GM23338 (cell line): Measurements from ENCODE around the gene FANCC. TPM values are rescaled to one million over a fixed set of nuclear protein-coding genes. Genes with fewer than 3 reads are reported as not detected.

Experiments used
- ATAC-seq: fragments of 200-7000 bp; cut with Tn5 transposase; 3 replicates; pipeline ENCODE4 v1.9.1; 2020
- DNase-seq: peaks from one replicate; pipeline ENCODE4 v3.0.0-alpha.2; 2015; ENCODE audit warnings: low spot score
- H2AFZ ChIP-seq: fragments of 200-600 bp; sonication (generic); 2 replicates; pipeline ENCODE4 v1.8.0; 2016; ENCODE audit warnings: antibody characterized with exemption, mild to moderate bottlenecking, moderate library complexity
- H3F3A ChIP-seq: fragments of 200-600 bp; sonication (generic); replicated peaks from 2 replicates; pipeline ENCODE4 v1.8.0; 2017; ENCODE audit warnings: antibody characterized with exemption, mixed run types, low read depth
- H3K27ac ChIP-seq: fragments of 200-600 bp; sonication (generic); 2 replicates; pipeline ENCODE4 v1.6.1; 2016; ENCODE audit warnings: low read depth
- H3K27me3 ChIP-seq: fragments of 200-600 bp; sonication (generic); 2 replicates; pipeline ENCODE4 v1.8.0; 2016; ENCODE audit warnings: mild to moderate bottlenecking, mixed run types, moderate library complexity; ENCODE audit not compliant: insufficient read depth
- H3K36me3 ChIP-seq: fragments of 200-600 bp; sonication (generic); 2 replicates; pipeline ENCODE4 v1.8.0; 2016; ENCODE audit warnings: mild to moderate bottlenecking; ENCODE audit not compliant: insufficient read depth
- H3K4me1 ChIP-seq: fragments of 200-600 bp; sonication (generic); 2 replicates; pipeline ENCODE4 v1.8.0; 2016; ENCODE audit warnings: mild to moderate bottlenecking, moderate library complexity; ENCODE audit not compliant: insufficient read depth
- H3K4me2 ChIP-seq: fragments of 200-600 bp; sonication (generic); 2 replicates; pipeline ENCODE4 v1.7.1; 2017; ENCODE audit warnings: mixed run types
- H3K4me3 ChIP-seq: fragments of 200-600 bp; sonication (generic); 2 replicates; pipeline ENCODE4 v1.6.1; 2016; ENCODE audit warnings: mixed run types
- H3K79me2 ChIP-seq: fragments of 200-600 bp; sonication (generic); replicated peaks from 2 replicates; pipeline ENCODE4 v1.8.0; 2017; ENCODE audit warnings: mild to moderate bottlenecking; ENCODE audit not compliant: insufficient read depth
- H3K9me2 ChIP-seq: fragments of 200-600 bp; sonication (generic); 2 replicates; pipeline ENCODE4 v1.8.0; 2017; ENCODE audit not compliant: insufficient read depth
- H4K20me1 ChIP-seq: fragments of 200-600 bp; sonication (generic); replicated peaks from 2 replicates; pipeline ENCODE4 v1.8.0; 2017; ENCODE audit warnings: mild to moderate bottlenecking; ENCODE audit not compliant: insufficient read depth
- H3K27ac Mint-ChIP-seq: 2 replicates; pipeline ENCODE4 v1.8.0; 2020; ENCODE audit warnings: inconsistent platforms, mild to moderate bottlenecking, moderate library complexity, mixed read lengths
- H3K27me3 Mint-ChIP-seq: 3 replicates; pipeline ENCODE4 v1.8.0; 2022; ENCODE audit warnings: low read depth, mild to moderate bottlenecking, moderate library complexity, mixed read lengths, inconsistent platforms; ENCODE audit not compliant: insufficient read depth, poor library complexity
- H3K36me3 Mint-ChIP-seq: 3 replicates; pipeline ENCODE4 v1.8.0; 2021; ENCODE audit warnings: low read depth, mild to moderate bottlenecking, inconsistent platforms, moderate library complexity, mixed read lengths
- H3K4me1 Mint-ChIP-seq: 3 replicates; pipeline ENCODE4 v1.8.0; 2020; ENCODE audit warnings: mild to moderate bottlenecking, inconsistent platforms, mixed read lengths
- H3K4me3 Mint-ChIP-seq: 3 replicates; pipeline ENCODE4 v1.8.0; 2021; ENCODE audit warnings: moderate library complexity, mild to moderate bottlenecking, inconsistent platforms, mixed read lengths
- H3K9me3 Mint-ChIP-seq: 3 replicates; pipeline ENCODE4 v1.8.0; 2020; ENCODE audit warnings: moderate library complexity, mild to moderate bottlenecking, inconsistent platforms, mixed read lengths
- CTCF ChIP-seq, 2 experiments: fragments of 200-600 bp in 1 of 2; sonication (generic) in 1 of 2; conservative IDR thresholded peaks; 2 replicates each; pipeline versions ENCODE4 v1.5.1 to v1.6.1; 2016 to 2017; ENCODE audit warnings: antibody characterized with exemption in 2 of 2, low read depth in 2 of 2, mild to moderate bottlenecking in 2 of 2, moderate library complexity in 1 of 2
- ETS1 ChIP-seq: IDR thresholded peaks from 2 replicates; pipeline ENCODE4 v1.6.1; 2016; ENCODE audit warnings: antibody characterized with exemption
- EZH2 ChIP-seq: fragments of 200-600 bp; sonication (generic); IDR thresholded peaks from one replicate; pipeline ENCODE4 v1.8.0; 2017; ENCODE audit warnings: antibody characterized with exemption, mild to moderate bottlenecking, low read depth; ENCODE audit not compliant: unreplicated experiment
- JUNB ChIP-seq: IDR thresholded peaks from one replicate; pipeline ENCODE4 v1.6.1; 2016; ENCODE audit warnings: antibody characterized with exemption; ENCODE audit not compliant: unreplicated experiment
- NANOG ChIP-seq: IDR thresholded peaks from 2 replicates; pipeline ENCODE4 v1.6.1; 2016; ENCODE audit warnings: antibody characterized with exemption, borderline replicate concordance
- REST ChIP-seq: IDR thresholded peaks from one replicate; pipeline ENCODE4 v1.6.1; 2018; ENCODE audit warnings: antibody characterized with exemption; ENCODE audit not compliant: unreplicated experiment
- ZNF114 ChIP-seq: fragments of 250-450 bp; sonication (Bioruptor Pico); IDR thresholded peaks from 2 replicates; pipeline ENCODE4 v1.5.0; 2020; ENCODE audit warnings: mild to moderate bottlenecking, moderate library complexity
- ZNF462 ChIP-seq: fragments of 250-450 bp; sonication (Bioruptor Pico); IDR thresholded peaks from 2 replicates; pipeline ENCODE4 v1.5.0; 2020; ENCODE audit warnings: mild to moderate bottlenecking, moderate library complexity
- polyA plus RNA-seq: library from polyadenylated mRNA; unstranded; fragments of >200 nt; fragmentation: Nextera tagmentation; extraction: Ambion mirVana; gene quantifications from 2 replicates; pipeline ENCODE4 v1.2.1, GENCODE V29; 2016
- total RNA-seq: library from RNA; depleted of rRNA; stranded (reverse); fragments of >200 nt; shearing (Covaris generic); gene quantifications from 2 replicates; pipeline ENCODE4 v1.2.3, GENCODE V29; 2014

The FANCC gene
- total and polyA plus RNA-seq, 2 experiments from 2014 or later, result 7.8 to 18.1 TPM

- H3K27me3 ChIP-seq, result no peaks in the 10 kb centered on the region
- H3K79me2 ChIP-seq, result no peaks in the 10 kb centered on the region
- H2AFZ ChIP-seq, result no peak overlapping the region
- no peaks in the 10 kb centered on the region for H3K27me3 Mint-ChIP-seq
- H3K27ac Mint-ChIP-seq, result no peak overlapping the region
- TF ChIP-seq NANOG, result no peak
- TF ChIP-seq ETS1, result no peak
- no peak for TF ChIP-seq REST
- TF ChIP-seq ZNF114, result no peak
- TF ChIP-seq ZNF462, result no peak
- TF ChIP-seq JUNB, result no peak
- TF ChIP-seq EZH2, result no peak
- no peak for TF ChIP-seq CTCF (conservative IDR thresholded peaks at IDR 0.05; ENCODE audit: low read depth in 2 of 2)
- H3F3A ChIP-seq, result no peaks in the 10 kb centered on the region
- no peaks in the 10 kb centered on the region for H3K9me2 ChIP-seq
- peaks cover 75% of the 10 kb centered on the region for H3K9me3 Mint-ChIP-seq
- peaks cover 10% of the 10 kb centered on the region; the same call in 1 of the 2 replicates for H3K36me3 ChIP-seq
- H3K27ac ChIP-seq, result no peak overlapping the region
- DNase-seq (no peak), ATAC-seq (no peak)
- H3K36me3 Mint-ChIP-seq, result peaks cover 29% of the 10 kb centered on the region
- no peaks in the 10 kb centered on the region for H3K4me1 ChIP-seq
- H3K4me2 ChIP-seq, result no peak overlapping the region
- no peaks in the 10 kb centered on the region for H3K4me1 Mint-ChIP-seq
- H3K4me3 Mint-ChIP-seq, result no peak overlapping the region
- no peaks in the 10 kb centered on the region for H4K20me1 ChIP-seq
- no peak overlapping the region for H3K4me3 ChIP-seq
Observed at GRCh38 chr9:95327239-95327865, 9.8 kb upstream of the FANCC start.
